Neural crest cell (in vitro differentiated cells): Measurements from ENCODE around the gene PREX1. TPM values are rescaled to one million over a fixed set of nuclear protein-coding genes. Genes with fewer than 3 reads are reported as not detected.

ENCODE experiments used
- DNase-seq: peaks from one replicate; pipeline ENCODE4 v3.0.0; 2021; ENCODE audit warnings: low read depth, mixed read lengths, low spot score
- H3K27ac Mint-ChIP-seq: one replicate; pipeline ENCODE4 v1.8.0; 2021; ENCODE audit warnings: mild to moderate bottlenecking, mixed read lengths; ENCODE audit not compliant: unreplicated experiment
- H3K27me3 Mint-ChIP-seq: 2 replicates; pipeline ENCODE4 v1.8.0; 2021; ENCODE audit warnings: low read depth, mild to moderate bottlenecking, mixed read lengths
- H3K36me3 Mint-ChIP-seq: 2 replicates; pipeline ENCODE4 v1.8.0; 2021; ENCODE audit warnings: low read depth, mild to moderate bottlenecking, mixed read lengths
- H3K4me1 Mint-ChIP-seq: 2 replicates; pipeline ENCODE4 v1.8.0; 2021; ENCODE audit warnings: mixed read lengths
- H3K4me3 Mint-ChIP-seq: one replicate; pipeline ENCODE4 v1.8.0; 2021; ENCODE audit warnings: mild to moderate bottlenecking, mixed read lengths
- H3K9me3 Mint-ChIP-seq: 2 replicates; pipeline ENCODE4 v1.8.0; 2021; ENCODE audit warnings: mixed read lengths
- total RNA-seq: library from RNA; stranded (reverse); gene quantifications from 2 replicates; pipeline ENCODE4 v1.2.1, GENCODE V29; 2021
- TF ChIP-seq, protein P1 (sequence below): fragments of 200-600 bp; sonication (generic); conservative IDR thresholded peaks from 2 replicates; pipeline ENCODE4 v1.5.0; 2021; ENCODE audit warnings: antibody characterized with exemption, mild to moderate bottlenecking

PREX1 gene
- total RNA-seq, 1 donor from 2014 or later, result 72.4 TPM

DNA sequence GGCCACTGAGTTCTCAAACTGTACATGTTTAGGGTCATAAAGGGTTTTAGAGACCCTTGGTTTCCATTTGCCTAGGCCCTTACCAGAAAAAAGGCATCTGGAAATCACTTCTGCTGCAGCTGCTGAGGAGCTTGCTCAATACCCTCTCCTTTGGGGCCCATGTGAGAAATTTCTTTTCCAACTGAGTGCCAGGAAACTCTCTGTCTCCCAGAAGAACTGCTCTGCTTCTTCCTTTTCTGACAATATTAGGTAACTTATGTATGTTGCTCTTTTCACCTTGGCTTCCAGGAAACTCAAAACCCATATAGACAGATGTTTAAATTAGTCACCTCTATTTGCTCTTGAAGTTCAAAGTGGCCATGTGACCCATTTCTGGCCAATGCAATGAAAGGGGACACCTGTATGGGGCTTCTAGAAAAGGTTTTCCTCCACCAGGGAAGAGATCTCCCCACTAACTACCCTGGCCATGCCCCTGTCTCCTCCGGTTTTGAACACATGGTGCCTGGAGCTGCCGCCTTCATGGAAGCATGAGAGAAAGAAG lies 121.6 kb downstream of the PREX1 start:
- H3K9me3 Mint-ChIP-seq, result no peaks in the 10 kb centered on the region
- H3K36me3 Mint-ChIP-seq, result peaks cover 12% of the 10 kb centered on the region
- H3K4me3 Mint-ChIP-seq, result no peak overlapping the region
- TF ChIP-seq, protein P1, sequence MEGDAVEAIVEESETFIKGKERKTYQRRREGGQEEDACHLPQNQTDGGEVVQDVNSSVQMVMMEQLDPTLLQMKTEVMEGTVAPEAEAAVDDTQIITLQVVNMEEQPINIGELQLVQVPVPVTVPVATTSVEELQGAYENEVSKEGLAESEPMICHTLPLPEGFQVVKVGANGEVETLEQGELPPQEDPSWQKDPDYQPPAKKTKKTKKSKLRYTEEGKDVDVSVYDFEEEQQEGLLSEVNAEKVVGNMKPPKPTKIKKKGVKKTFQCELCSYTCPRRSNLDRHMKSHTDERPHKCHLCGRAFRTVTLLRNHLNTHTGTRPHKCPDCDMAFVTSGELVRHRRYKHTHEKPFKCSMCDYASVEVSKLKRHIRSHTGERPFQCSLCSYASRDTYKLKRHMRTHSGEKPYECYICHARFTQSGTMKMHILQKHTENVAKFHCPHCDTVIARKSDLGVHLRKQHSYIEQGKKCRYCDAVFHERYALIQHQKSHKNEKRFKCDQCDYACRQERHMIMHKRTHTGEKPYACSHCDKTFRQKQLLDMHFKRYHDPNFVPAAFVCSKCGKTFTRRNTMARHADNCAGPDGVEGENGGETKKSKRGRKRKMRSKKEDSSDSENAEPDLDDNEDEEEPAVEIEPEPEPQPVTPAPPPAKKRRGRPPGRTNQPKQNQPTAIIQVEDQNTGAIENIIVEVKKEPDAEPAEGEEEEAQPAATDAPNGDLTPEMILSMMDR, result no peak
- no peak for DNase-seq
- no peaks in the 10 kb centered on the region for H3K27me3 Mint-ChIP-seq
- peaks cover 32% of the 10 kb centered on the region for H3K4me1 Mint-ChIP-seq
- H3K27ac Mint-ChIP-seq, result no peak overlapping the region

GRCh38 chr20:48705240-48706115 lies 122.3 kb downstream of the PREX1 start:
- DNase-seq, result no peak
- Mint-ChIP-seq H3K27me3 (no peaks in the 10 kb centered on the region), H3K9me3 (no peaks in the 10 kb centered on the region), H3K4me3 (no peak overlapping the region), H3K4me1 (peaks cover 29% of the 10 kb centered on the region), H3K36me3 (peaks cover 14% of the 10 kb centered on the region), H3K27ac (no peak overlapping the region)
- TF ChIP-seq, protein P1, result no peak

- Mint-ChIP-seq H3K36me3 (peaks cover 17% of the 10 kb centered on the region), H3K4me1 (peaks cover 24% of the 10 kb centered on the region), H3K27ac (no peak overlapping the region), H3K27me3 (no peaks in the 10 kb centered on the region), H3K4me3 (no peak overlapping the region), H3K9me3 (peaks cover 2% of the 10 kb centered on the region)
- DNase-seq, result no peak
- TF ChIP-seq, protein P1, result no peak
Observed at GRCh38 chr20:48704761-48705160, 123.0 kb downstream of the PREX1 start.

GRCh38 chr20:48703511-48704219 lies 124.1 kb downstream of the PREX1 start:
- TF ChIP-seq, protein P1, result no peak
- Mint-ChIP-seq H3K27ac (no peak overlapping the region), H3K27me3 (no peaks in the 10 kb centered on the region), H3K4me3 (no peak overlapping the region), H3K4me1 (peaks cover 19% of the 10 kb centered on the region), H3K9me3 (peaks cover 6% of the 10 kb centered on the region), H3K36me3 (peaks cover 26% of the 10 kb centered on the region)
- DNase-seq, result no peak

GRCh38 chr20:48703107-48703506 lies 124.7 kb downstream of the PREX1 start:
- DNase-seq, result no peak
- no peak overlapping the region for H3K27ac Mint-ChIP-seq
- TF ChIP-seq, protein P1, result no peak
- H3K36me3 Mint-ChIP-seq, result peaks cover 26% of the 10 kb centered on the region
- peaks cover 6% of the 10 kb centered on the region for H3K9me3 Mint-ChIP-seq
- peaks cover 19% of the 10 kb centered on the region for H3K4me1 Mint-ChIP-seq
- H3K27me3 Mint-ChIP-seq, result no peaks in the 10 kb centered on the region
- no peak overlapping the region for H3K4me3 Mint-ChIP-seq
